Loucy (cell line): ENCODE results near the gene MACO1.

Experiments
- H2AFZ ChIP-seq: fragments of 200-600 bp; sonication (generic); 2 replicates; pipeline ENCODE4 v1.6.0; 2016; ENCODE audit warnings: antibody characterized with exemption, mild to moderate bottlenecking, low read length, moderate library complexity
- H3F3A ChIP-seq: fragments of 200-600 bp; 2 replicates; pipeline ENCODE4 v1.6.0; 2016; ENCODE audit warnings: antibody characterized with exemption, low read depth, mild to moderate bottlenecking
- H3K27me3 ChIP-seq: fragments of 200-600 bp; sonication (generic); 2 replicates; pipeline ENCODE4 v1.6.1; 2014; ENCODE audit warnings: low read length, mild to moderate bottlenecking; ENCODE audit not compliant: insufficient read depth, poor library complexity, severe bottlenecking
- H3K36me3 ChIP-seq: fragments of 200-600 bp; sonication (generic); 2 replicates; pipeline ENCODE4 v1.6.1; 2016; ENCODE audit warnings: low read length; ENCODE audit not compliant: insufficient read depth
- H3K4me1 ChIP-seq: fragments of 200-600 bp; sonication (generic); 2 replicates; pipeline ENCODE4 v1.5.1; 2014; ENCODE audit warnings: low read length, mild to moderate bottlenecking; ENCODE audit not compliant: insufficient read depth, poor library complexity, severe bottlenecking
- H3K4me2 ChIP-seq: fragments of 200-600 bp; sonication (generic); 2 replicates; pipeline ENCODE4 v1.6.0; 2014; ENCODE audit warnings: antibody characterized with exemption, low read length, low read depth, mild to moderate bottlenecking; ENCODE audit not compliant: poor library complexity, severe bottlenecking
- H3K4me3 ChIP-seq: fragments of 200-600 bp; sonication (generic); 2 replicates; pipeline ENCODE4 v1.5.1; 2014; ENCODE audit warnings: low read length, mild to moderate bottlenecking, mixed read lengths; ENCODE audit not compliant: poor library complexity, severe bottlenecking
- H3K79me2 ChIP-seq: fragments of 200-600 bp; sonication (generic); 2 replicates; pipeline ENCODE4 v1.6.1; 2014; ENCODE audit warnings: low read length; ENCODE audit not compliant: insufficient read depth
- H3K9ac ChIP-seq: fragments of 200-600 bp; sonication (generic); 2 replicates; pipeline ENCODE4 v1.6.0; 2014; ENCODE audit warnings: mild to moderate bottlenecking, low read depth, low read length, moderate library complexity; ENCODE audit not compliant: poor library complexity, severe bottlenecking
- H3K9me2 ChIP-seq: fragments of 200-600 bp; sonication (generic); replicated peaks from 2 replicates; pipeline ENCODE4 v1.6.1; 2016; ENCODE audit warnings: low read depth, low read length, mixed read lengths
- H3K9me3 ChIP-seq: fragments of 200-600 bp; sonication (generic); 2 replicates; pipeline ENCODE4 v1.6.1; 2014; ENCODE audit warnings: mild to moderate bottlenecking, antibody characterized with exemption, low read length, low read depth; ENCODE audit not compliant: insufficient read depth
- H4K20me1 ChIP-seq: fragments of 200-600 bp; sonication (generic); 2 replicates; pipeline ENCODE4 v1.6.0; 2014; ENCODE audit warnings: antibody characterized with exemption, low read length, mild to moderate bottlenecking; ENCODE audit not compliant: insufficient read depth, poor library complexity, severe bottlenecking
- CTCF ChIP-seq: fragments of 200-600 bp; sonication (generic); conservative IDR thresholded peaks from 2 replicates; pipeline ENCODE4 v1.5.1; 2014; ENCODE audit warnings: mild to moderate bottlenecking, antibody characterized with exemption, low read length
- EZH2phosphoT487 ChIP-seq: fragments of 200-600 bp; IDR thresholded peaks from 2 replicates; pipeline ENCODE4 v1.6.1; 2018; ENCODE audit warnings: antibody characterized with exemption, mild to moderate bottlenecking, moderate library complexity, borderline replicate concordance

The MACO1 gene

DNA sequence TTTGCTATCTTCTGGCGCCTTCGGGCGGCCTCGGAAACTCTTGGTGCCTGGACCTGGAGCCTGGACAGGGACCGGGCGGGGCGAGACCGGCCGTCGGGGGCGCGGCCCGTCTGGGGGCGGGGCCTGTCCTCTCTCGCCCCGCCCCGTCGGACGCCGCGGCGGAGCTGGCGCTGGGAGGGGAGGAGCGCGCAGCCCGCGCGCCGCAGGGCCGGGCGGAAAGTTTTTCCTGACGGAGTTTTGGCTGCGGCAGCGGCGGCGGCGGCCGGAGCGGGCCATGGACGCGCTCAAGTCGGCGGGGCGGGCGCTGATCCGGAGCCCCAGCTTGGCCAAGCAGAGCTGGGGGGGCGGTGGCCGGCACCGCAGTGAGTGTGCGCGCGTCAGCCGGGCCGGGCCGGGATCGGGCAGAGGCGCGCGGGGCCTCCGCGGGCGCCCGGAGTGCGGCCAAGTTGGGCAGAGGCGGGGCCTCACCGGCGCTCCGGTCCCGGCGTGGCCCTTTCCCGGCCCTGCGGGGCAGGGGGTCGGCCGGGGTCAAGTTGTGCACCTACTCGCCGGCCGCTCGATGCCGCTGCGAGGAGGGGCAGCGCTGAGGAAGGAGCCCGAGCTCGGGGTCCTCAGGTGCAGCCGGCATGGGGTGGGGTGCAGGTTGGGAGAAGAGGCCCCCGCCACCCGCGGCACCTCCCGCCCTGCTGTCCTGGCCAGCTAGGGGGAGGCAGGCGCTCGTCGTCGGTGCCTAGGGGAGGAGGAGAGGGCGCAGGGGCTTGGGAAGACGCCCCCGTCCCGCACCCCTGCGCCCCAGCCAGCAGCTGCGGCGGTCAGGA lies 112.9 kb downstream of the MACO1 start, which contains the start of gene LDLRAP1:
TSS of gene LDLRAP1 (plus strand) at position 182 of the 818 bp plus-strand sequence. CDS start at position 275, 93 bp downstream.
- no peaks in the 10 kb centered on the region for H3K27me3 ChIP-seq
- peak within 1 kb of the TSS; percentile 60; the same call in 1 of the 2 replicates for H2AFZ ChIP-seq
- no peaks in the 10 kb centered on the region for H3K4me1 ChIP-seq
- no peaks in the 10 kb centered on the region for H3K9me3 ChIP-seq
- no peak within 1 kb of the TSS for H3K9ac ChIP-seq
- H3K4me2 ChIP-seq: peak within 1 kb of the TSS; percentile 42
- no peaks in the 10 kb centered on the region for H3K9me2 ChIP-seq
- no peaks in the 10 kb centered on the region for H3K79me2 ChIP-seq
- no peaks in the 10 kb centered on the region for H4K20me1 ChIP-seq
- H3K36me3 ChIP-seq: no peaks in the 10 kb centered on the region
- peak within 1 kb of the TSS; percentile 69 for H3K4me3 ChIP-seq
- TF ChIP-seq CTCF (no peak), EZH2phosphoT487 (no peak)
- H3F3A ChIP-seq: no peaks in the 10 kb centered on the region

DNA sequence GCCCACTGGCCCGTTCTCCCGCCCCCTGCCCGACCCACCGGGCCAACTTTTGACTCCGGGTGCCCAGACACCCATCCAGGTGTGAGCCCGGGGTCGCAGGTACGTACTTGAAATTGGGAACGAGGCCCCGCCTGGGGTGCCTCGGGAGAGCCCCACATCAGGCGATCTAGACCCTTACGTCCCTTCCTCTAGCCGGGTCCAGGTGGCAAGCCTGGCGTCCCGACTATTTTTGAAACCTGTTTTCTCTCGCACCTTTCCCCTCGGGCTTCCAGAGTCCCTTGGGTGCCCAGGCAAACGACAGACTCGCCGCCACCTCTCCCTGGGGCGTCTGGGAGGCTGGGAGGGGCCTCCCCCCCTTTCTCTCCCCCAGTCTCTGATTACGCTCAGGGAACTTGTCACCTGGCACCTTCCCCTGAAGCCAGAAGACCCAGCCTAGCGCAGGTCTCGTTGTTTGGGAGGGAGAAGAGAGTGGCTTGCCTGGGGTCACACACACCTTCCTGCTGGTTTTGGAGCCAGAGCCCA lies 113.6 kb downstream of the MACO1 start:
- H2AFZ ChIP-seq: no peak overlapping the region; the same call in 1 of the 2 replicates
- H3K9me2 ChIP-seq: no peaks in the 10 kb centered on the region
- no peaks in the 10 kb centered on the region for H3K9me3 ChIP-seq
- TF ChIP-seq EZH2phosphoT487: no peak
- TF ChIP-seq CTCF: no peak
- H4K20me1 ChIP-seq: no peaks in the 10 kb centered on the region
- no peaks in the 10 kb centered on the region for H3K79me2 ChIP-seq
- peak overlapping the region; percentile 69 for H3K4me3 ChIP-seq
- H3K36me3 ChIP-seq: no peaks in the 10 kb centered on the region
- no peaks in the 10 kb centered on the region for H3F3A ChIP-seq
- no peak overlapping the region for H3K9ac ChIP-seq
- H3K4me1 ChIP-seq: peaks cover 1% of the 10 kb centered on the region
- no peaks in the 10 kb centered on the region for H3K27me3 ChIP-seq
- H3K4me2 ChIP-seq: peak overlapping the region; percentile 42

- Histone ChIP-seq H3K4me2 (no peak overlapping the region), H3K9me2 (no peaks in the 10 kb centered on the region), H3K9me3 (no peaks in the 10 kb centered on the region), H3K36me3 (no peaks in the 10 kb centered on the region), H3F3A (no peaks in the 10 kb centered on the region), H3K4me3 (no peak overlapping the region), H3K27me3 (no peaks in the 10 kb centered on the region), H3K79me2 (no peaks in the 10 kb centered on the region), H3K9ac (no peak overlapping the region), H2AFZ (no peak overlapping the region), H4K20me1 (no peaks in the 10 kb centered on the region), H3K4me1 (peaks cover 6% of the 10 kb centered on the region)
- TF ChIP-seq CTCF (no peak), EZH2phosphoT487 (no peak)
Measured at GRCh38 chr1:25544819-25545218, 114.1 kb downstream of the MACO1 start.
